ENCODE data around the gene VMA21. TPM values are rescaled to one million over a fixed set of nuclear protein-coding genes. Genes with fewer than 3 reads are reported as not detected.

The VMA21 gene
- total RNA-seq: 40.0 and 46.1 TPM in 2 replicates

GRCh38 chrX:151396825-151397740 lies at the start of gene VMA21:
Gene VMA21 (plus strand): TSS chrX:151397206. CDS start chrX:151397309, 103 bp downstream.

Other genes starting within 250 kb of the VMA21 start
- not detected in 2 replicates for gene GPR50, start 220.6 kb upstream of the VMA21 start, total RNA-seq
- gene PASD1, start 166.5 kb downstream of the VMA21 start, total RNA-seq: not detected in 2 replicates